Neural progenitor cell (in vitro differentiated cells): Measurements from ENCODE around the gene PRKCH.

Source experiments
- CTCF ChIP-seq: fragments of 200-600 bp; sonication (generic); IDR thresholded peaks from 2 replicates; pipeline ENCODE4 v1.5.1; 2017; ENCODE audit warnings: antibody characterized with exemption, mild to moderate bottlenecking
- EZH2 ChIP-seq: fragments of 200-600 bp; sonication (generic); IDR thresholded peaks from 2 replicates; pipeline ENCODE4 v1.6.1; 2017; ENCODE audit warnings: antibody characterized with exemption, mild to moderate bottlenecking, moderate library complexity

GRCh38 chr14:61492474-61492873 lies 171.1 kb downstream of the PRKCH start:
- TF ChIP-seq CTCF (no peak), EZH2 (no peak)
